Measurements from ENCODE around the gene C9orf50. TPM values are rescaled to one million over a fixed set of nuclear protein-coding genes. Genes with fewer than 3 reads are reported as not detected.

The C9orf50 gene
- total RNA-seq, 1 donor from 2014 or later = not detected

GRCh38 chr9:129624947-129625346, 4.0 kb upstream of the C9orf50 start:
- Histone ChIP-seq H3K27me3 (no peaks in the 10 kb centered on the region), H3K4me3 (peak overlapping the region in 1 of 2 donors; percentile 70), H3K27ac (no peak overlapping the region), H3K9me3 (no peaks in the 10 kb centered on the region), H3K4me1 (peaks cover 11 to 30% of the 10 kb centered on the region in 2 donors), H3K36me3 (no peaks in the 10 kb centered on the region)
- DNase-seq (ENCODE audit: low spot score in 2 of 2) = no peak
- TF ChIP-seq CTCF (IDR thresholded peaks at IDR 0.05) = no peak
- intact Hi-C loops (cut with DNase I) = loop anchor here (5.0 kb wide), 1 partner anchor 448 kb away; the partner anchor contains the start of gene IER5L

GRCh38 chr9:129624168-129624759, 3.4 kb upstream of the C9orf50 start:
- Histone ChIP-seq H3K36me3 (no peaks in the 10 kb centered on the region), H3K9me3 (no peaks in the 10 kb centered on the region), H3K4me3 (no peak overlapping the region), H3K27me3 (no peaks in the 10 kb centered on the region), H3K27ac (peak overlapping the region in 1 of 2 donors; percentile 14), H3K4me1 (peaks cover 11 to 31% of the 10 kb centered on the region in 2 donors)
- TF ChIP-seq CTCF (IDR thresholded peaks at IDR 0.05) = peak; percentile 48 to 79 (median 69)
- DNase-seq (ENCODE audit: low spot score in 2 of 2) = no peak
- intact Hi-C loops (cut with DNase I) = no loop called here

GRCh38 chr9:129623331-129623730, 2.4 kb upstream of the C9orf50 start:
- H3K4me3 ChIP-seq = no peak overlapping the region
- no peaks in the 10 kb centered on the region for H3K27me3 ChIP-seq
- peaks cover 11 to 29% of the 10 kb centered on the region in 2 donors for H3K4me1 ChIP-seq
- no peaks in the 10 kb centered on the region for H3K36me3 ChIP-seq
- intact Hi-C loops (cut with DNase I) = no loop called here
- TF ChIP-seq CTCF (IDR thresholded peaks at IDR 0.05) = no peak
- H3K9me3 ChIP-seq = no peaks in the 10 kb centered on the region
- no peak overlapping the region for H3K27ac ChIP-seq
- no peak for DNase-seq (ENCODE audit: low spot score in 2 of 2)

GRCh38 chr9:129619787-129620668, 873 bp downstream of the C9orf50 start:
- no peak for DNase-seq (ENCODE audit: low spot score in 2 of 2)
- no peaks in the 10 kb centered on the region for H3K27me3 ChIP-seq
- no peaks in the 10 kb centered on the region for H3K9me3 ChIP-seq
- intact Hi-C loops (cut with DNase I) = no loop called here
- peak in 1 of 3 experiments; percentile 23 for TF ChIP-seq CTCF (IDR thresholded peaks at IDR 0.05)
- H3K36me3 ChIP-seq = no peaks in the 10 kb centered on the region
- H3K27ac ChIP-seq = peak overlapping the region in 1 of 2 donors; percentile 67
- peak overlapping the region; percentile 74 to 95 for H3K4me3 ChIP-seq
- H3K4me1 ChIP-seq = peaks cover 7 to 12% of the 10 kb centered on the region in 2 donors

GRCh38 chr9:129617167-129617566, 3.7 kb downstream of the C9orf50 start:
- intact Hi-C loops (cut with DNase I) = no loop called here
- Histone ChIP-seq H3K36me3 (no peaks in the 10 kb centered on the region), H3K27ac (no peak overlapping the region), H3K4me1 (peaks cover 7 to 21% of the 10 kb centered on the region in 2 donors), H3K27me3 (no peaks in the 10 kb centered on the region), H3K9me3 (no peaks in the 10 kb centered on the region), H3K4me3 (no peak overlapping the region)
- peak in 1 of 3 experiments; percentile 17 for TF ChIP-seq CTCF (IDR thresholded peaks at IDR 0.05)
- DNase-seq (ENCODE audit: low spot score in 2 of 2) = no peak
